Gastroesophageal sphincter (tissue), 4 donors: ENCODE data around the gene ASPA. TPM values are rescaled to one million over a fixed set of nuclear protein-coding genes. Genes with fewer than 3 reads are reported as not detected.
A peak's percentile ranks its signal among the peaks of the same experiment; 100 is the strongest.

ENCODE experiments used
- ATAC-seq: fragments of 150-250 bp; one replicate; pipeline ENCODE4 v1.9.1; 2016; ENCODE audit warnings: mild to moderate bottlenecking, moderate library complexity
- H3K27ac ChIP-seq, 4 donors: fragments of 200-600 bp; sonication (generic) in 3 of 4; 1 replicate in 3 of 4; 2 replicates in 1 of 4; pipeline ENCODE4 v1.5.1; 2016 to 2019
- H3K27me3 ChIP-seq: fragments of 200-600 bp; sonication (generic); one replicate; pipeline ENCODE4 v1.5.1; 2019
- H3K36me3 ChIP-seq, 2 donors: fragments of 200-600 bp; sonication (generic); one replicate each; pipeline ENCODE4 v1.5.1; 2019; ENCODE audit warnings: control low read depth in 1 of 2
- H3K4me1 ChIP-seq, 3 donors: fragments of 200-600 bp; sonication (generic); 1 replicate in 2 of 3; 2 replicates in 1 of 3; pipeline ENCODE4 v1.5.1; 2016 to 2019; ENCODE audit warnings: control low read depth in 2 of 3
- H3K4me3 ChIP-seq, 2 donors: fragments of 200-600 bp; sonication (generic); one replicate each; pipeline ENCODE4 v1.5.1; 2019; ENCODE audit warnings: mild to moderate bottlenecking in 1 of 2, moderate library complexity in 1 of 2
- H3K9me3 ChIP-seq, 3 donors: fragments of 200-600 bp; sonication (generic); one replicate each; pipeline ENCODE4 v1.5.1; 2017 to 2019; ENCODE audit warnings: control low read depth in 2 of 3
- CTCF ChIP-seq, 4 experiments: fragments of 200-600 bp in 2 of 4; fragments of 450-650 bp in 2 of 4; sonication (generic) in 1 of 4; IDR thresholded peaks; one replicate each; pipeline ENCODE4 v1.5.1; 2017 to 2019; ENCODE audit warnings: antibody characterized with exemption in 4 of 4, mild to moderate bottlenecking in 2 of 4, moderate library complexity in 2 of 4
- EP300 ChIP-seq: sonication (generic); formaldehyde crosslinking; IDR thresholded peaks from one replicate; pipeline ENCODE4 v1.6.1; 2017; ENCODE audit warnings: antibody characterized with exemption, mild to moderate bottlenecking
- POLR2A ChIP-seq, 2 donors: fragments of 450-650 bp; IDR thresholded peaks; one replicate each; pipeline ENCODE4 v1.6.1; 2017; ENCODE audit warnings: antibody characterized with exemption in 2 of 2, mild to moderate bottlenecking in 2 of 2, moderate library complexity in 1 of 2
- POLR2AphosphoS5 ChIP-seq: sonication (generic); formaldehyde crosslinking; IDR thresholded peaks from one replicate; pipeline ENCODE4 v1.6.1; 2017; ENCODE audit warnings: antibody characterized with exemption
- WGBS, 2 donors: methylation state at CpG; one replicate each; pipeline ENCODE4 v1.1.5; 2018; ENCODE audit warnings: low coverage in 1 of 2; 5-methylcytosine and 5-hydroxymethylcytosine counted together
- total RNA-seq, 4 donors: library from RNA; depleted of rRNA; stranded (reverse); fragments of >200 nt; gene quantifications; one replicate each; pipeline ENCODE4 v1.1.0, GENCODE V29; 2016

Gene ASPA
- total RNA-seq, 4 donors from 2014 or later, result 1.4 to 3.4 (median 2.7) TPM

- H3K27ac ChIP-seq, result no peak overlapping the region
- no peak overlapping the region for H3K4me3 ChIP-seq
- no peaks in the 10 kb centered on the region for H3K36me3 ChIP-seq
- peaks cover 7% of the 10 kb centered on the region for H3K27me3 ChIP-seq
- ATAC-seq, result no peak
- H3K4me1 ChIP-seq, result no peaks in the 10 kb centered on the region
- TF ChIP-seq EP300 (no peak), POLR2AphosphoS5 (no peak), CTCF (IDR thresholded peaks at IDR 0.05) (no peak), POLR2A (IDR thresholded peaks at IDR 0.05) (no peak)
- H3K9me3 ChIP-seq, result no peaks in the 10 kb centered on the region
- WGBS, 2 donors, result 83 to 88% methylated on average over 3 to 8 of the region's 8 CpGs
These were observed 9.8 kb downstream of the ASPA start for GRCh38 chr17:3485481-3486068.

- Histone ChIP-seq H3K36me3 (no peaks in the 10 kb centered on the region), H3K4me1 (no peaks in the 10 kb centered on the region), H3K27me3 (no peaks in the 10 kb centered on the region), H3K27ac (no peak overlapping the region), H3K4me3 (no peak overlapping the region), H3K9me3 (peaks cover 0 to 8% (median 0%) of the 10 kb centered on the region in 3 donors)
- no peak for TF ChIP-seq POLR2AphosphoS5
- TF ChIP-seq CTCF (IDR thresholded peaks at IDR 0.05), result no peak
- no peak for TF ChIP-seq EP300
- no peak for TF ChIP-seq POLR2A (IDR thresholded peaks at IDR 0.05)
- no peak for ATAC-seq
- 79 to 84% methylated on average over 7 of the region's 7 CpGs for WGBS, 2 donors
These were observed 21.3 kb downstream of the ASPA start for GRCh38 chr17:3497101-3497500.

- TF ChIP-seq CTCF (IDR thresholded peaks at IDR 0.05), result no peak
- no peak for TF ChIP-seq EP300
- no peak for TF ChIP-seq POLR2A (IDR thresholded peaks at IDR 0.05)
- no peak for TF ChIP-seq POLR2AphosphoS5
- peak; percentile 66 for ATAC-seq
- no peaks in the 10 kb centered on the region for H3K27me3 ChIP-seq
- H3K36me3 ChIP-seq, result no peaks in the 10 kb centered on the region
- H3K4me1 ChIP-seq, result peaks cover 0 to 9% (median 0%) of the 10 kb centered on the region in 3 donors
- H3K27ac ChIP-seq, result no peak overlapping the region
- no peaks in the 10 kb centered on the region for H3K9me3 ChIP-seq
- 48 to 63% methylated on average over 4 to 5 of the region's 5 CpGs for WGBS, 2 donors
- H3K4me3 ChIP-seq, result no peak overlapping the region
These were observed 25.5 kb downstream of the ASPA start for GRCh38 chr17:3501344-3501743.

GRCh38 chr17:3502466-3502865 lies 26.7 kb downstream of the ASPA start:
- H3K9me3 ChIP-seq, result no peaks in the 10 kb centered on the region
- 69 to 77% methylated on average over 4 of the region's 5 CpGs for WGBS, 2 donors
- no peaks in the 10 kb centered on the region for H3K27me3 ChIP-seq
- peaks cover 0 to 9% (median 0%) of the 10 kb centered on the region in 3 donors for H3K4me1 ChIP-seq
- TF ChIP-seq POLR2AphosphoS5, result no peak
- TF ChIP-seq EP300, result no peak
- no peak for TF ChIP-seq CTCF (IDR thresholded peaks at IDR 0.05)
- H3K36me3 ChIP-seq, result no peaks in the 10 kb centered on the region
- no peak for ATAC-seq
- H3K27ac ChIP-seq, result no peak overlapping the region
- no peak overlapping the region for H3K4me3 ChIP-seq

GRCh38 chr17:3503285-3503684 lies 27.5 kb downstream of the ASPA start:
- 33 to 50% methylated on average over 1 of the region's 1 CpG for WGBS, 2 donors
- no peak for ATAC-seq
- no peaks in the 10 kb centered on the region for H3K36me3 ChIP-seq
- H3K4me3 ChIP-seq, result no peak overlapping the region
- no peak for TF ChIP-seq POLR2AphosphoS5
- no peak for TF ChIP-seq POLR2A (IDR thresholded peaks at IDR 0.05)
- no peak for TF ChIP-seq CTCF (IDR thresholded peaks at IDR 0.05)
- no peak for TF ChIP-seq EP300
- no peaks in the 10 kb centered on the region for H3K27me3 ChIP-seq
- no peak overlapping the region for H3K27ac ChIP-seq
- no peaks in the 10 kb centered on the region for H3K9me3 ChIP-seq
- H3K4me1 ChIP-seq, result peaks cover 0 to 9% (median 0%) of the 10 kb centered on the region in 3 donors
